Stomach (tissue), 9 donors: ENCODE measurements around the gene ALG2. TPM values are rescaled to one million over a fixed set of nuclear protein-coding genes. Genes with fewer than 3 reads are reported as not detected.
"Not testable (repeated sequence)": the region's sequence is repeated elsewhere in the genome, so short reads cannot be mapped to it uniquely, and the experiment has no call there.

Experiments used
- DNase-seq, 2 donors: peaks; one replicate each; pipeline versions ENCODE4 v3.0.0 to v3.0.0-alpha.2; 2013 to 2019
- H3K27ac ChIP-seq, 5 donors: fragments of 200-600 bp in 4 of 5; sonication (generic) in 4 of 5; one replicate each; pipeline ENCODE4 v1.5.1; 2013 to 2019; ENCODE audit warnings: mild to moderate bottlenecking in 1 of 5, moderate library complexity in 1 of 5
- H3K27me3 ChIP-seq, 3 donors: fragments of 200-600 bp; sonication (generic); one replicate each; pipeline ENCODE4 v1.5.1; 2017 to 2019; ENCODE audit warnings: mixed run types in 1 of 3
- H3K36me3 ChIP-seq, 4 donors: fragments of 200-600 bp; sonication (generic); 1 replicate in 3 of 4; 2 replicates in 1 of 4; pipeline ENCODE4 v1.5.1; 2016 to 2019
- H3K4me1 ChIP-seq, 4 donors: fragments of 200-600 bp; sonication (generic); one replicate each; pipeline ENCODE4 v1.5.1; 2016 to 2019
- H3K4me3 ChIP-seq, 4 donors: fragments of 200-600 bp; sonication (generic) in 3 of 4; one replicate each; pipeline ENCODE4 v1.5.1; 2016 to 2019; ENCODE audit warnings: mild to moderate bottlenecking in 1 of 4
- H3K9me3 ChIP-seq, 4 donors: fragments of 200-600 bp; sonication (generic); one replicate each; pipeline ENCODE4 v1.5.1; 2016 to 2019
- CTCF ChIP-seq, 7 experiments: fragments of 450-650 bp in 4 of 7; fragments of 200-600 bp in 3 of 7; sonication (generic) in 3 of 7; IDR thresholded peaks; one replicate each; pipeline ENCODE4 v1.5.1; 2016 to 2019; ENCODE audit warnings: antibody characterized with exemption in 7 of 7, control low read depth in 2 of 7, mild to moderate bottlenecking in 1 of 7
- EP300 ChIP-seq: sonication (generic); formaldehyde crosslinking; IDR thresholded peaks from one replicate; pipeline ENCODE4 v1.6.1; 2017; ENCODE audit warnings: antibody characterized with exemption
- POLR2A ChIP-seq, 4 donors: fragments of 450-650 bp; IDR thresholded peaks; one replicate each; pipeline ENCODE4 v1.6.1; 2016; ENCODE audit warnings: antibody characterized with exemption in 4 of 4, control low read depth in 2 of 4, mild to moderate bottlenecking in 1 of 4, moderate library complexity in 1 of 4
- POLR2AphosphoS5 ChIP-seq, 3 donors: sonication (generic); formaldehyde crosslinking; IDR thresholded peaks; one replicate each; pipeline ENCODE4 v1.6.1; 2016; ENCODE audit warnings: antibody characterized with exemption in 3 of 3
- WGBS, 5 donors: extraction: QIAGEN DNeasy Blood & Tissue Kit in 3 of 5; methylation state at CpG; one replicate each; pipeline versions ENCODE4 v1.1.5 to v1.1.7; 2013 to 2018; 5-methylcytosine and 5-hydroxymethylcytosine counted together
- intact Hi-C: fragments of 100-400 bp; cut with DNase I; formaldehyde crosslinking; loops from one replicate; pipeline ENCODE4 v1.15.1; 2023; ENCODE audit warnings: low total_unique reads
- polyA plus RNA-seq, 3 donors: library from polyadenylated mRNA; stranded (reverse); fragments of 200-250 nt; gene quantifications; one replicate each; pipeline ENCODE4 v1.2.3, GENCODE V29; 2013
- total RNA-seq, 5 donors: library from RNA; depleted of rRNA; stranded (reverse); fragments of >200 nt; gene quantifications; one replicate each; pipeline versions ENCODE4 v1.1.0 to v1.2.3, GENCODE V29; 2014 to 2016
- donor health status: healthy with polysubstance abuse.
- donor health status: Bipolar disorder and iron deficiency.
- donor health status: healthy.

ALG2 gene
- total and polyA plus RNA-seq, 8 donors: 1.8 to 33.9 (median 20.8) TPM

DNA sequence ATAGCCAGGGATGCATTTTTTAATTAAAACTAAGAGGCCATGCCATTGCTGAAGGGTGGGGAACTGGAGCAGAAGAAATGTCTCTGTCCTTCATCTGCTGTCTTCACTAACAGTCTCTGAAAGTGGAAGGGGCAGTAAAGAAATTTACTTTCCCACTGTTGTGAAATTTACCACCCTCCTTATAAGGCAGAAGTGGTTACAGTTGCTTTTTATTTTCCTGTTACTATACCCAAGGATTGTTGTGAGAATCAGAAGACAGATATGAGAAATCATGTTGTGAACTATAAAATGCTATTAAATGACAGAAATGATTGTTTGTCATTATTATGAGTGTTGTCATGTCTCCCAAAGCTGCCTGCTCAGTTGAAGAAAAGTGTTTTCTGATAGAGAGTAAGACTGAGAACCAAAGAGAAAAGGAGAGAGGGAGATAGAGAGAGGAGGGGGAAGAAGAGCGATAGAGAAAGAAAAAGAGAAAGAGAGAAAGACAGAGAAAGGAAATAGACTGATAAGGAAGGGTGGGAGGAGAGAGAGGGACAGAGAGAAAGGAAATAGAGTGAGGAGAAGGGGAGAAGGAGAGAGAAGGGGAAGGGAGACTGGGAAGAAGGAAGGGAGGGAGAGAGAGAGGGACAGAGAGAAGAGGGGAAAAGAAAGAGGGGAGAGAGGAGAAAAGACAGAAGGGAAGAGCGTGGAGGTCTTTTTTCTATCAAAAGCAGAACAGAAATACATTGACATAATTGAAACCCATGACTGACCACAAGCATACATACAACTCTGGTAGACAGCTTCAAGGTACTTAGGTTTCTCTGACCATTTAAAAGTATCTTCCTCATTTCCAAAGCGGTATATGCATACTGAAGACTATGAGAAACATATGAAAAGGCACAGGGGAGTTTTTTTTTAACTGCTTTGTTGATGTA, 22.9 kb upstream of the ALG2 start:
- WGBS, 5 donors: 78 to 84% (median 83%) methylated on average over 3 of the region's 3 CpGs
- no peaks in the 10 kb centered on the region for H3K27me3 ChIP-seq
- H3K4me3 ChIP-seq: no peak overlapping the region
- DNase-seq: no peak
- H3K36me3 ChIP-seq: peaks cover 0 to 20% (median 17%) of the 10 kb centered on the region in 4 donors
- intact Hi-C loops: no loop called here
- no peaks in the 10 kb centered on the region for H3K4me1 ChIP-seq
- no peak overlapping the region for H3K27ac ChIP-seq
- no peaks in the 10 kb centered on the region for H3K9me3 ChIP-seq
- TF ChIP-seq CTCF (IDR thresholded peaks at IDR 0.05) (no peak), POLR2A (IDR thresholded peaks at IDR 0.05) (no peak), POLR2AphosphoS5 (IDR thresholded peaks at IDR 0.05) (no peak), EP300 (no peak)

DNA sequence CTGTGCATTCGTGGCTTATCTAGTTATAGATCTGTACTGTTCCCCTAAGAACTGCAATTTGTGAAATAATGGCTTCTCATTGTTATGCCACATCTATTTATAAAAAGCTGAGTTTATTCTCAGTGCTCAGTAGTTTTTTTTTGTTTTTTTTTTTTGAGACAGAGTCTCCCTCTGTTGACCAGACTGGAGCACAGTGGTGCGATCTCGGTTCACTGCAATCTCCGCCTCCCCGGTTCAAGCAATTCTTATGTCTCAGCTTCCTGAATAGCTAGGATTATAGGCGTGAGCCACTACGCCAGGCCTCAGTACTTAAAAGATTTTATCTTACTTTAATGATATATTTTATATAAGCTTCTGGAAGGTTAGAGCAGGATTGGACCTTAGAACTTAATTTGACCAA, 19.4 kb upstream of the ALG2 start:
- WGBS, 5 donors: 82 to 87% (median 84%) methylated on average over 7 of the region's 7 CpGs
- H3K4me1 ChIP-seq: peaks cover 0 to 11% (median 4%) of the 10 kb centered on the region in 4 donors
- no peak overlapping the region for H3K4me3 ChIP-seq
- DNase-seq: no peak
- intact Hi-C loops: no loop called here
- no peaks in the 10 kb centered on the region for H3K27me3 ChIP-seq
- no peaks in the 10 kb centered on the region for H3K9me3 ChIP-seq
- no peak overlapping the region for H3K27ac ChIP-seq
- peaks cover 4 to 39% (median 36%) of the 10 kb centered on the region in 4 donors for H3K36me3 ChIP-seq
- no peak for TF ChIP-seq POLR2A (IDR thresholded peaks at IDR 0.05)

- 70 to 81% (median 74%) methylated on average over 6 of the region's 6 CpGs for WGBS, 5 donors
Measured at GRCh38 chr9:99239341-99240060, 17.8 kb upstream of the ALG2 start.

GRCh38 chr9:99238331-99238730, 16.6 kb upstream of the ALG2 start:
- no peak overlapping the region for H3K27ac ChIP-seq
- peaks cover 0 to 11% (median 4%) of the 10 kb centered on the region in 4 donors for H3K4me1 ChIP-seq
- TF ChIP-seq POLR2A (IDR thresholded peaks at IDR 0.05): no peak
- TF ChIP-seq CTCF (IDR thresholded peaks at IDR 0.05): no peak
- no peak for TF ChIP-seq EP300
- no peak for TF ChIP-seq POLR2AphosphoS5 (IDR thresholded peaks at IDR 0.05)
- H3K9me3 ChIP-seq: no peaks in the 10 kb centered on the region
- no peaks in the 10 kb centered on the region for H3K27me3 ChIP-seq
- H3K36me3 ChIP-seq: peaks cover 4 to 54% (median 43%) of the 10 kb centered on the region in 4 donors
- intact Hi-C loops: no loop called here
- DNase-seq: no peak
- no peak overlapping the region for H3K4me3 ChIP-seq

More at GRCh38 chr9:99239341-99240060, 17.8 kb upstream of the ALG2 start:
- no peak for DNase-seq
- intact Hi-C loops: no loop called here
- Histone ChIP-seq H3K4me1 (peaks cover 0 to 11% (median 4%) of the 10 kb centered on the region in 4 donors), H3K36me3 (peaks cover 4 to 43% (median 38%) of the 10 kb centered on the region in 4 donors), H3K27ac (no peak overlapping the region), H3K4me3 (no peak overlapping the region), H3K27me3 (no peaks in the 10 kb centered on the region), H3K9me3 (no peaks in the 10 kb centered on the region)
- TF ChIP-seq EP300 (no peak), CTCF (IDR thresholded peaks at IDR 0.05) (no peak), POLR2A (IDR thresholded peaks at IDR 0.05) (no peak), POLR2AphosphoS5 (IDR thresholded peaks at IDR 0.05) (no peak)

- H3K27me3 ChIP-seq, H3K9me3 ChIP-seq, DNase-seq, H3K4me3 ChIP-seq, intact Hi-C loops: not testable (repeated sequence)
- WGBS, 5 donors: 91 to 98% (median 93%) methylated on average over 4 of the region's 4 CpGs
- peaks cover 7 to 59% (median 48%) of the 10 kb centered on the region in 4 donors for H3K36me3 ChIP-seq
- peak overlapping the region in 1 of 5 donors; percentile 4 for H3K27ac ChIP-seq
- peaks cover 0 to 11% (median 4%) of the 10 kb centered on the region in 4 donors for H3K4me1 ChIP-seq
Measured at GRCh38 chr9:99237849-99238248, 16.1 kb upstream of the ALG2 start.
